CD8-positive, alpha-beta memory T cell (primary cell): ENCODE data around the gene CDH5. TPM values are rescaled to one million over a fixed set of nuclear protein-coding genes. Genes with fewer than 3 reads are reported as not detected.

Experiments used
- CTCF ChIA-PET: fragments of 350-600 bp; sonication (Branson Sonifier 250); formaldehyde crosslinking; loops from one replicate; lab custom pipeline; 2021; ENCODE audit warnings: antibody characterized with exemption; lab: Charles Lee
- POLR2A ChIA-PET: fragments of 350-600 bp; sonication (Branson Sonifier 250); formaldehyde crosslinking; loops from one replicate; lab custom pipeline; 2021; ENCODE audit warnings: antibody characterized with exemption; lab: Charles Lee
- DNase-seq, 5 donors: peaks; one replicate each; pipeline versions ENCODE4 v3.0.0 to v3.0.0-alpha.2; 2020 to 2022; ENCODE audit warnings: mixed read lengths in 1 of 5
- H3K27ac ChIP-seq: one replicate; pipeline ENCODE4 v1.7.0; 2013; ENCODE audit warnings: low read depth, mild to moderate bottlenecking, low read length, moderate library complexity
- H3K27me3 ChIP-seq: 2 replicates; pipeline ENCODE4 v1.7.0; 2013; ENCODE audit warnings: low read length, mild to moderate bottlenecking; ENCODE audit not compliant: insufficient read depth, poor library complexity, severe bottlenecking
- H3K36me3 ChIP-seq: 2 replicates; pipeline ENCODE4 v1.7.0; 2013; ENCODE audit warnings: mild to moderate bottlenecking, low read length, moderate library complexity; ENCODE audit not compliant: insufficient read depth
- H3K4me1 ChIP-seq: 2 replicates; pipeline ENCODE4 v1.7.0; 2013; ENCODE audit warnings: mild to moderate bottlenecking, low read length, moderate library complexity; ENCODE audit not compliant: insufficient read depth
- H3K4me3 ChIP-seq: 2 replicates; pipeline ENCODE4 v1.7.0; 2013; ENCODE audit warnings: mild to moderate bottlenecking, low read length
- H3K9me3 ChIP-seq: 2 replicates; pipeline ENCODE4 v1.7.0; 2013; ENCODE audit warnings: mild to moderate bottlenecking, low read length
- H3K27ac Mint-ChIP-seq, 8 donors: one replicate each; pipeline ENCODE4 v1.8.0; 2020 to 2021; ENCODE audit warnings: mixed read lengths in 8 of 8, mild to moderate bottlenecking in 6 of 8, inconsistent platforms in 3 of 8, moderate library complexity in 3 of 8
- H3K27me3 Mint-ChIP-seq, 2 donors: one replicate each; pipeline ENCODE4 v1.8.0; 2020 to 2021; ENCODE audit warnings: mixed read lengths in 2 of 2, mild to moderate bottlenecking in 1 of 2, moderate library complexity in 1 of 2
- H3K36me3 Mint-ChIP-seq, 3 donors: one replicate each; pipeline ENCODE4 v1.8.0; 2020 to 2021; ENCODE audit warnings: mixed read lengths in 3 of 3, inconsistent platforms in 1 of 3, mild to moderate bottlenecking in 1 of 3
- H3K4me1 Mint-ChIP-seq, 3 donors: one replicate each; pipeline ENCODE4 v1.8.0; 2020 to 2021; ENCODE audit warnings: mixed read lengths in 3 of 3, inconsistent platforms in 1 of 3, mild to moderate bottlenecking in 1 of 3
- H3K4me3 Mint-ChIP-seq, 7 donors: one replicate each; pipeline ENCODE4 v1.8.0; 2020 to 2021; ENCODE audit warnings: mixed read lengths in 7 of 7, mild to moderate bottlenecking in 6 of 7, moderate library complexity in 4 of 7, inconsistent platforms in 2 of 7
- H3K9me3 Mint-ChIP-seq, 5 donors: one replicate each; pipeline ENCODE4 v1.8.0; 2020 to 2022; ENCODE audit warnings: mixed read lengths in 5 of 5, mild to moderate bottlenecking in 3 of 5, moderate library complexity in 2 of 5, inconsistent platforms in 1 of 5
- polyA plus RNA-seq: library from polyadenylated mRNA; unstranded; fragments of 300-500 nt; fragmentation: Illumina TruSeq; gene quantifications from one replicate; pipeline ENCODE4 v1.2.3, GENCODE V29; 2021
- total RNA-seq, 2 experiments: library from RNA; stranded (reverse); gene quantifications; one replicate each; pipeline ENCODE4 v1.2.3, GENCODE V29; 2021

CDH5 gene
- total and polyA plus RNA-seq, 3 experiments from 2014 or later = not detected

GRCh38 chr16:66374176-66374575 is 7.7 kb downstream of the CDH5 start:
- H3K27ac Mint-ChIP-seq = no peak overlapping the region
- no peak overlapping the region for H3K27ac ChIP-seq
- H3K9me3 Mint-ChIP-seq = no peaks in the 10 kb centered on the region
- POLR2A ChIA-PET = no interaction called here
- CTCF ChIA-PET = no interaction called here
- H3K9me3 ChIP-seq = no peaks in the 10 kb centered on the region
- no peak for DNase-seq
- H3K4me3 Mint-ChIP-seq = no peak overlapping the region
- H3K4me3 ChIP-seq = no peak overlapping the region
- H3K4me1 Mint-ChIP-seq = no peaks in the 10 kb centered on the region
- H3K36me3 ChIP-seq = no peaks in the 10 kb centered on the region
- H3K27me3 ChIP-seq = no peaks in the 10 kb centered on the region
- no peaks in the 10 kb centered on the region for H3K36me3 Mint-ChIP-seq
- peaks cover 0 to 12% of the 10 kb centered on the region in 2 donors for H3K27me3 Mint-ChIP-seq
- no peaks in the 10 kb centered on the region for H3K4me1 ChIP-seq

GRCh38 chr16:66375451-66375850 is 9.0 kb downstream of the CDH5 start:
- H3K4me3 ChIP-seq = no peak overlapping the region
- ChIA-PET POLR2A (no interaction called here), CTCF (no interaction called here)
- Mint-ChIP-seq H3K27me3 (peaks cover 0 to 10% of the 10 kb centered on the region in 2 donors), H3K9me3 (peaks cover 0 to 6% (median 0%) of the 10 kb centered on the region in 5 donors), H3K4me1 (peaks cover 0 to 7% (median 0%) of the 10 kb centered on the region in 3 donors), H3K36me3 (no peaks in the 10 kb centered on the region), H3K4me3 (no peak overlapping the region), H3K27ac (no peak overlapping the region)
- no peak for DNase-seq
- H3K36me3 ChIP-seq = no peaks in the 10 kb centered on the region
- no peak overlapping the region for H3K27ac ChIP-seq
- H3K4me1 ChIP-seq = no peaks in the 10 kb centered on the region
- no peaks in the 10 kb centered on the region for H3K27me3 ChIP-seq
- H3K9me3 ChIP-seq = no peaks in the 10 kb centered on the region

- H3K36me3 Mint-ChIP-seq = no peaks in the 10 kb centered on the region
- Histone ChIP-seq H3K4me3 (no peak overlapping the region), H3K9me3 (no peaks in the 10 kb centered on the region), H3K36me3 (no peaks in the 10 kb centered on the region), H3K27me3 (no peaks in the 10 kb centered on the region), H3K4me1 (no peaks in the 10 kb centered on the region), H3K27ac (no peak overlapping the region)
- DNase-seq = no peak
- peaks cover 0 to 8% (median 0%) of the 10 kb centered on the region in 3 donors for H3K4me1 Mint-ChIP-seq
- ChIA-PET POLR2A (no interaction called here), CTCF (no interaction called here)
- H3K27me3 Mint-ChIP-seq = peaks cover 0 to 3% of the 10 kb centered on the region in 2 donors
- no peak overlapping the region for H3K27ac Mint-ChIP-seq
- H3K4me3 Mint-ChIP-seq = no peak overlapping the region
- peaks cover 0 to 8% (median 0%) of the 10 kb centered on the region in 5 donors for H3K9me3 Mint-ChIP-seq
Measured at GRCh38 chr16:66376114-66376513, 9.6 kb downstream of the CDH5 start.

GRCh38 chr16:66376577-66377305 is 10.2 kb downstream of the CDH5 start:
- DNase-seq = no peak
- Histone ChIP-seq H3K9me3 (no peaks in the 10 kb centered on the region), H3K27me3 (no peaks in the 10 kb centered on the region), H3K4me3 (no peak overlapping the region), H3K27ac (no peak overlapping the region), H3K36me3 (no peaks in the 10 kb centered on the region), H3K4me1 (no peaks in the 10 kb centered on the region)
- Mint-ChIP-seq H3K27me3 (peaks cover 0 to 3% of the 10 kb centered on the region in 2 donors), H3K27ac (no peak overlapping the region), H3K36me3 (no peaks in the 10 kb centered on the region), H3K4me1 (peaks cover 0 to 8% (median 0%) of the 10 kb centered on the region in 3 donors), H3K9me3 (peaks cover 0 to 8% (median 0%) of the 10 kb centered on the region in 5 donors), H3K4me3 (no peak overlapping the region)
- POLR2A ChIA-PET = no interaction called here
- CTCF ChIA-PET = no interaction called here

- ChIA-PET CTCF (no interaction called here), POLR2A (no interaction called here)
- DNase-seq = no peak
- no peak overlapping the region for H3K27ac Mint-ChIP-seq
- H3K4me1 Mint-ChIP-seq = peaks cover 0 to 8% (median 0%) of the 10 kb centered on the region in 3 donors
- Histone ChIP-seq H3K27me3 (no peaks in the 10 kb centered on the region), H3K4me1 (no peaks in the 10 kb centered on the region), H3K36me3 (no peaks in the 10 kb centered on the region), H3K27ac (no peak overlapping the region), H3K9me3 (no peaks in the 10 kb centered on the region), H3K4me3 (no peak overlapping the region)
- no peaks in the 10 kb centered on the region for H3K36me3 Mint-ChIP-seq
- peaks cover 0 to 3% of the 10 kb centered on the region in 2 donors for H3K27me3 Mint-ChIP-seq
- no peak overlapping the region for H3K4me3 Mint-ChIP-seq
- peaks cover 0 to 8% (median 0%) of the 10 kb centered on the region in 5 donors for H3K9me3 Mint-ChIP-seq
Measured at GRCh38 chr16:66377324-66377723, 10.8 kb downstream of the CDH5 start.

- H3K27me3 Mint-ChIP-seq = peaks cover 2 to 3% of the 10 kb centered on the region in 2 donors
- Histone ChIP-seq H3K36me3 (no peaks in the 10 kb centered on the region), H3K27me3 (no peaks in the 10 kb centered on the region), H3K9me3 (no peaks in the 10 kb centered on the region), H3K4me1 (no peaks in the 10 kb centered on the region), H3K4me3 (no peak overlapping the region), H3K27ac (no peak overlapping the region)
- no peak overlapping the region for H3K4me3 Mint-ChIP-seq
- CTCF ChIA-PET = no interaction called here
- peaks cover 0 to 8% (median 0%) of the 10 kb centered on the region in 5 donors for H3K9me3 Mint-ChIP-seq
- H3K27ac Mint-ChIP-seq = peak overlapping the region in 7 of 8 donors; percentile 5 to 79 (median 55)
- H3K36me3 Mint-ChIP-seq = no peaks in the 10 kb centered on the region
- no peak for DNase-seq
- POLR2A ChIA-PET = no interaction called here
- H3K4me1 Mint-ChIP-seq = peaks cover 0 to 8% (median 0%) of the 10 kb centered on the region in 3 donors
Measured at GRCh38 chr16:66378741-66379570, 12.5 kb downstream of the CDH5 start.

GRCh38 chr16:66379571-66379941 is 13.1 kb downstream of the CDH5 start:
- no peak overlapping the region for H3K4me3 Mint-ChIP-seq
- Histone ChIP-seq H3K27ac (no peak overlapping the region), H3K27me3 (no peaks in the 10 kb centered on the region), H3K4me3 (no peak overlapping the region), H3K36me3 (no peaks in the 10 kb centered on the region), H3K4me1 (no peaks in the 10 kb centered on the region), H3K9me3 (no peaks in the 10 kb centered on the region)
- peaks cover 0 to 8% (median 0%) of the 10 kb centered on the region in 5 donors for H3K9me3 Mint-ChIP-seq
- ChIA-PET POLR2A (no interaction called here), CTCF (no interaction called here)
- peaks cover 0 to 8% (median 0%) of the 10 kb centered on the region in 3 donors for H3K4me1 Mint-ChIP-seq
- DNase-seq = peak in 1 of 5 donors; percentile 8
- no peaks in the 10 kb centered on the region for H3K36me3 Mint-ChIP-seq
- peak overlapping the region in 7 of 8 donors; percentile 32 to 79 (median 51) for H3K27ac Mint-ChIP-seq
- peaks cover 2 to 3% of the 10 kb centered on the region in 2 donors for H3K27me3 Mint-ChIP-seq

GRCh38 chr16:66380421-66380820 is 13.9 kb downstream of the CDH5 start:
- ChIA-PET CTCF (no interaction called here), POLR2A (no interaction called here)
- Histone ChIP-seq H3K27ac (no peak overlapping the region), H3K27me3 (no peaks in the 10 kb centered on the region), H3K4me1 (no peaks in the 10 kb centered on the region), H3K4me3 (no peak overlapping the region), H3K36me3 (no peaks in the 10 kb centered on the region), H3K9me3 (no peaks in the 10 kb centered on the region)
- no peaks in the 10 kb centered on the region for H3K36me3 Mint-ChIP-seq
- peaks cover 0 to 8% (median 0%) of the 10 kb centered on the region in 5 donors for H3K9me3 Mint-ChIP-seq
- H3K4me1 Mint-ChIP-seq = peaks cover 0 to 8% (median 0%) of the 10 kb centered on the region in 3 donors
- H3K27me3 Mint-ChIP-seq = peaks cover 2 to 5% of the 10 kb centered on the region in 2 donors
- no peak overlapping the region for H3K4me3 Mint-ChIP-seq
- DNase-seq = no peak
- H3K27ac Mint-ChIP-seq = peak overlapping the region in 4 of 8 donors; percentile 40 to 86 (median 68)
